ENCODE results near the gene P3R3URF. TPM values are rescaled to one million over a fixed set of nuclear protein-coding genes. Genes with fewer than 3 reads are reported as not detected.

P3R3URF gene
- total and polyA plus RNA-seq, 9 of the 15 experiments (the other 6 are each of a cell fraction or from before 2014, with no cell fraction given), result not detected

DNA sequence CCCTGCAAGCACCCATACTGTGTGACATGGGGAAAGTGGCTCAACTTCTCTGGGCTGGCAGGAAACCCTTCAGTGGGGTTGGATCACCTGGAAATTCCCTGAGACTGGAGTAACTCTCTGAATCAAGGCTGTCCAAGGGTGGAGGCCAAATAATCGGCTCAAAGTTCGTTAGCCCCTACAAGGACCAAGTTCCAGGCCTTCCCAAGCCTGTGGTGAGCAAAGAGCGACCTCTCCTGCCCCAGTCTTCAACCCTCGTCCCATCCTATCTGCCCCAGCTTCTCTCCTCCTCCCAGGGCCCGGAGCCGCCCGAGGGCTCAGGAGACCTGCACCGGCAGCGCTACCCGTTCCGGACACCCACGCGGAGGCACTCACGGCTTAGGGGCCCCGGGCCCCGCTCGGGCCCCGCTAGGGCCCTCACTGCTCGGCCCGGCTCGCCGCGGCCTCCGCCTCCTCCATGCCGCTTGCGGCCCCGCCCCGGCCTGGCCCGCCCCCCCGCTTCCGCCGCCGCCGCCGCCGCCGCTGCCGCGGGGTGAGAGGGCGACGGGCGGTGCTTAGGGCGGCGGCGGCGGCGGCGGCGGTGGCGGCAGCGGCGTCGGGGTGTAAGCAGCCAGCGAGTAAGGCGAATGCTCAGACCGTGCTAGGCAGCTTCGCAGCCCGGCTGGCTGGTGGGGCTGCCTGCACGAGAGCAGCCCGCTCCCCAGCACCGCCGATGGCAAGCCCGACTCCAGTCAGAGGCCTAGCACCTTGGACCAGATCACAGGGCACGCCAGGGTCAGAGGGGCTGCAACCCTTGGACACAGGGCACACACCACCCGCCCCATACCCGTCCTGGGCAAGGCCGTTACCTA, 21.9 kb upstream of the P3R3URF start, which contains the start of gene POMGNT1 (continued):
- TF ChIP-seq, protein P1, sequence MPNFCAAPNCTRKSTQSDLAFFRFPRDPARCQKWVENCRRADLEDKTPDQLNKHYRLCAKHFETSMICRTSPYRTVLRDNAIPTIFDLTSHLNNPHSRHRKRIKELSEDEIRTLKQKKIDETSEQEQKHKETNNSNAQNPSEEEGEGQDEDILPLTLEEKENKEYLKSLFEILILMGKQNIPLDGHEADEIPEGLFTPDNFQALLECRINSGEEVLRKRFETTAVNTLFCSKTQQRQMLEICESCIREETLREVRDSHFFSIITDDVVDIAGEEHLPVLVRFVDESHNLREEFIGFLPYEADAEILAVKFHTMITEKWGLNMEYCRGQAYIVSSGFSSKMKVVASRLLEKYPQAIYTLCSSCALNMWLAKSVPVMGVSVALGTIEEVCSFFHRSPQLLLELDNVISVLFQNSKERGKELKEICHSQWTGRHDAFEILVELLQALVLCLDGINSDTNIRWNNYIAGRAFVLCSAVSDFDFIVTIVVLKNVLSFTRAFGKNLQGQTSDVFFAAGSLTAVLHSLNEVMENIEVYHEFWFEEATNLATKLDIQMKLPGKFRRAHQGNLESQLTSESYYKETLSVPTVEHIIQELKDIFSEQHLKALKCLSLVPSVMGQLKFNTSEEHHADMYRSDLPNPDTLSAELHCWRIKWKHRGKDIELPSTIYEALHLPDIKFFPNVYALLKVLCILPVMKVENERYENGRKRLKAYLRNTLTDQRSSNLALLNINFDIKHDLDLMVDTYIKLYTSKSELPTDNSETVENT (CRISPR knock-in tag; IDR thresholded peaks at IDR 0.05), result peak; percentile 77; the same call in 1 of the 2 replicates
- TF ChIP-seq ZSCAN29 (IDR thresholded peaks at IDR 0.05) (no peak), TCF3 (CRISPR knock-in tag; IDR thresholded peaks at IDR 0.05) (no peak), NFRKB (IDR thresholded peaks at IDR 0.05; ENCODE audit: low read depth) (peak; percentile 55; the same call in 1 of the 2 replicates), ZNF318 (IDR thresholded peaks at IDR 0.05; ENCODE audit: borderline replicate concordance in 1 of 2, low read depth in 1 of 2) (no peak), PHF21A (IDR thresholded peaks at IDR 0.05; ENCODE audit: borderline replicate concordance, low read depth) (no peak), MTA2 (IDR thresholded peaks at IDR 0.05; ENCODE audit: low read depth) (peak; percentile 10; the same call in 1 of the 2 replicates), NR2C1 (IDR thresholded peaks at IDR 0.05) (peak; percentile 80), NR2C1 (tag; IDR thresholded peaks at IDR 0.05) (peak; percentile 81), E2F6 (IDR thresholded peaks at IDR 0.05; ENCODE audit: borderline replicate concordance in 1 of 2, extremely low read depth in 1 of 2, insufficient read depth in 1 of 2, insufficient read length in 1 of 2, low read depth in 1 of 2, low read length in 1 of 2, poor library complexity in 1 of 2, severe bottlenecking in 1 of 2) (peak; percentile 31 to 68)
- TF ChIP-seq, protein P2, sequence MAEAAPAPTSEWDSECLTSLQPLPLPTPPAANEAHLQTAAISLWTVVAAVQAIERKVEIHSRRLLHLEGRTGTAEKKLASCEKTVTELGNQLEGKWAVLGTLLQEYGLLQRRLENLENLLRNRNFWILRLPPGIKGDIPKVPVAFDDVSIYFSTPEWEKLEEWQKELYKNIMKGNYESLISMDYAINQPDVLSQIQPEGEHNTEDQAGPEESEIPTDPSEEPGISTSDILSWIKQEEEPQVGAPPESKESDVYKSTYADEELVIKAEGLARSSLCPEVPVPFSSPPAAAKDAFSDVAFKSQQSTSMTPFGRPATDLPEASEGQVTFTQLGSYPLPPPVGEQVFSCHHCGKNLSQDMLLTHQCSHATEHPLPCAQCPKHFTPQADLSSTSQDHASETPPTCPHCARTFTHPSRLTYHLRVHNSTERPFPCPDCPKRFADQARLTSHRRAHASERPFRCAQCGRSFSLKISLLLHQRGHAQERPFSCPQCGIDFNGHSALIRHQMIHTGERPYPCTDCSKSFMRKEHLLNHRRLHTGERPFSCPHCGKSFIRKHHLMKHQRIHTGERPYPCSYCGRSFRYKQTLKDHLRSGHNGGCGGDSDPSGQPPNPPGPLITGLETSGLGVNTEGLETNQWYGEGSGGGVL (CRISPR knock-in tag; IDR thresholded peaks at IDR 0.05), result no peak
